Measurements from ENCODE around the gene TRIL.

TRIL gene

DNA sequence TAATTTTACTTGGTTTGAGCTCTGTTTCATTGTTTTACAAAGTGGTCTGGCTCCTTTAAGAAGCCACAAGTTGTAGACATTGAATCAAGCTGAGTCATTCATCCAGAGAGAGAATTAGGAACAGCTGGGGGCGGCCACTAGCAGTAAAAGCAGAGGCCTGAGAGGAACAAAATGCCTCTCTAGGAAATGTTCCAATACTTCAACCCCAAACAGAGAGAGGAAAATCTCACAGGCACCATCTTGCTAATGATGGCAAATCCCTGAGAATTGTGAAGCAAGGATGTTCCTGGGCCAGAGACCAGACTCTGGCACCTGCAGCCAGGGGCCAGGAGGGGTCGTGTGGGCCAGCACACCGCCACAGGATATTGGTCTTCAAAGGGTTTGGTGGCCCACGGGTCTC lies 26.5 kb upstream of the TRIL start:
- TF ChIP-seq, protein P1, sequence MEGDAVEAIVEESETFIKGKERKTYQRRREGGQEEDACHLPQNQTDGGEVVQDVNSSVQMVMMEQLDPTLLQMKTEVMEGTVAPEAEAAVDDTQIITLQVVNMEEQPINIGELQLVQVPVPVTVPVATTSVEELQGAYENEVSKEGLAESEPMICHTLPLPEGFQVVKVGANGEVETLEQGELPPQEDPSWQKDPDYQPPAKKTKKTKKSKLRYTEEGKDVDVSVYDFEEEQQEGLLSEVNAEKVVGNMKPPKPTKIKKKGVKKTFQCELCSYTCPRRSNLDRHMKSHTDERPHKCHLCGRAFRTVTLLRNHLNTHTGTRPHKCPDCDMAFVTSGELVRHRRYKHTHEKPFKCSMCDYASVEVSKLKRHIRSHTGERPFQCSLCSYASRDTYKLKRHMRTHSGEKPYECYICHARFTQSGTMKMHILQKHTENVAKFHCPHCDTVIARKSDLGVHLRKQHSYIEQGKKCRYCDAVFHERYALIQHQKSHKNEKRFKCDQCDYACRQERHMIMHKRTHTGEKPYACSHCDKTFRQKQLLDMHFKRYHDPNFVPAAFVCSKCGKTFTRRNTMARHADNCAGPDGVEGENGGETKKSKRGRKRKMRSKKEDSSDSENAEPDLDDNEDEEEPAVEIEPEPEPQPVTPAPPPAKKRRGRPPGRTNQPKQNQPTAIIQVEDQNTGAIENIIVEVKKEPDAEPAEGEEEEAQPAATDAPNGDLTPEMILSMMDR (IDR thresholded peaks at IDR 0.05; ENCODE audit: insufficient read depth, low read depth, low read length, missing control alignments), result no peak
- H3K4me3 ChIP-seq (ENCODE audit: low read length), result no peak overlapping the region
- DNase-seq (ENCODE audit: low read depth), result peak; percentile 67

DNA sequence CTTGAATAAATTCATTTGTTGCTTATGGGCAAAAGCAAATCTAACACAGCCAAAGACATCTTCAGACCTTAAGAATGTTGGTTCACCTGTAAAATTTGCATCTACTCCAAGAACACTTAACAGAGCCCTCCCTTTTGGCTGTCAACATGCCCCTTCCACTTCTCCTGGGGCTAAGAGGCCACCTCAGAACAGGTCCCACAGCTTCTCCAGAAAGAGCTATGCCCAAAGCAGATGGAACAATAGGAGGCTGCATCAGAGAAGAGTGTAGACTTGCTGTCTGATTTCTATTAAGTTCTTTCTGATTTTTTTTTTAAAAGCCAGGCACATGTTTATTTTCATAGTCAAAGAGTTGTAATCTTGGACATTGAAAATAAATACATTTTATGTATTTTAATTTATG lies 26.1 kb upstream of the TRIL start:
- TF ChIP-seq, protein P1 (IDR thresholded peaks at IDR 0.05; ENCODE audit: insufficient read depth, low read depth, low read length, missing control alignments), result no peak
- no peak for DNase-seq (ENCODE audit: low read depth)
- H3K4me3 ChIP-seq (ENCODE audit: low read length), result no peak overlapping the region

GRCh38 chr7:28983396-28984190 lies 25.5 kb upstream of the TRIL start:
- TF ChIP-seq, protein P1 (IDR thresholded peaks at IDR 0.05; ENCODE audit: insufficient read depth, low read depth, low read length, missing control alignments), result no peak
- H3K4me3 ChIP-seq (ENCODE audit: low read length), result no peak overlapping the region
- DNase-seq (ENCODE audit: low read depth), result no peak

DNA sequence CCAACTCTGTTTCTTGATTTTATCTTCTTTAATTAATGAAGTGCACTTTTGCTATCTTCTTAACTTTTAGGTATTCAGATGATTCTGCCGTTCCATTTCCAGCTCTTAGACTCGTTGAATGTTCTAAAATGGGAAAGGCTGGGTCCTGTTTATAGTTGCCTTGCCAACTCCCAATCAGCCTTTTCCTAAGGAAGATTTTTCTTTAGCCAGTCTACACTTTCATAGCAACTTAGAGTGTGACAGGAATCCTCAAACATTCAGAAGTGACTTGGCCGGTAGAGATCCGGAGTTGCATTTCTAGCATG lies 23.0 kb upstream of the TRIL start:
- no peak overlapping the region for H3K4me3 ChIP-seq (ENCODE audit: low read length)
- no peak for DNase-seq (ENCODE audit: low read depth)
- TF ChIP-seq, protein P1 (IDR thresholded peaks at IDR 0.05; ENCODE audit: insufficient read depth, low read depth, low read length, missing control alignments), result no peak

DNA sequence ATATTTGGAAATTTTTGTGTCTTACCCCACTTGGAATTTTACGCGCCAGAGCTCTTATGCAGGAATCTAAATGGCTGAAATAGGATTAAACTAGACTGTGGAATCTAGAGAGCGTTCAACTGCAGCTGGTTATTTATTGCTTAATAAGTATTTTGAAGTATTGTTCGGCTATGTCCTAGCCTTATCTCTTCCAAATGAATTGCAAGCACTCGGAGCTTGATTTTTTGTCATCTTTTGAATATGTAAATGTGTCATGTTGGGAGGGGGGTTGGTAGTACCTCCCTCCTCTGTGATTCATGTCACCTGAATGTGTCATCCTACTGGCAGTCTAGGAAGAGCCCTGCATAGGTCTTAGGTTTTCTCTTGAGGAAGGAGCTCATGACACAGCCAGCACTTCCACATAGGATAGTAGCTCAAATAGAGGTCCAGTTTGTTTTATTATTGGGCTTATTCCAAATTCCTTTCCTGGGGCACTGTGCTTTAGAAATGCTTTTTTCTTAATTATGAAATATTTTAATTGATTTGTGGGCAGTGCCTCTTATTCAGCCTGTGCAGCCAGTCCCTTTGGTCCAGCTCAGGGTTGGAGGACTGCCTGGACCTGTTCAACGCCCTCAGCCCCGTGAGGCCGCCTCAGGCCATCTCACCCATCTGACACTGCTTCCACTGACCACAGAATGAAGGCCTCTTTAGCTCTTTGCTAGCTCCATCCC lies 22.5 kb upstream of the TRIL start:
- DNase-seq (ENCODE audit: low read depth), result peak; percentile 48

DNA sequence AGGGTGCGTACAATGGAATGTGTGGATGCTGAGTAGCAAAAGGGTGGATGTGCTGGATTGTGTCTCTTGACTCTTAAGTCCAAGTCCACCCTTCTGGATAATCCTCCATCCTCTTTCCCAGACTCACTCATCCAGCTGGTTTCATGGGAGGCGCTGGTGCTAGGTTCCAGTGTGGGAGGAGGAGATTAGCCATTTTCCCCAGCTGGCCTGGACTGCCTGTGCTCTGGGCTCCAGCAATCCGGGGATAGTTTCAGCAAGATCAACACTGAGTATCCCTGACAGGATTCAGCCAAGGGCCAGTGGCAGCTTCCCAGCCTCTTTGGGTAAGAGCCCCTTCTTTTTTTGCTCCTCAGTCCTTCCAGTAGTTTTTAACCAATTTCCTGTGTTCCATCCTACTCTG lies 21.6 kb upstream of the TRIL start:
- H3K4me3 ChIP-seq (ENCODE audit: low read length), result no peak overlapping the region
- no peak for DNase-seq (ENCODE audit: low read depth)
- TF ChIP-seq, protein P1 (IDR thresholded peaks at IDR 0.05; ENCODE audit: insufficient read depth, low read depth, low read length, missing control alignments), result no peak

More for the DNA sequence above, 22.5 kb upstream of the TRIL start:
- TF ChIP-seq, protein P1 (IDR thresholded peaks at IDR 0.05; ENCODE audit: insufficient read depth, low read depth, low read length, missing control alignments), result no peak
- H3K4me3 ChIP-seq (ENCODE audit: low read length), result no peak overlapping the region
